Panc1 (cell line): ENCODE results near the gene SEPTIN5. TPM values are rescaled to one million over a fixed set of nuclear protein-coding genes. Genes with fewer than 3 reads are reported as not detected.

ENCODE experiments used
- ATAC-seq: fragments of 200-7000 bp; cut with Tn5 transposase; 2 replicates; pipeline ENCODE4 v1.9.1; 2020; ENCODE audit warnings: mild to moderate bottlenecking, moderate library complexity
- BruUV-seq: library from RNA; stranded (reverse); fragments of 400-500 nt; replicated peaks from 2 replicates; lab custom pipeline; 2021; lab: Mats Ljungman, UMichigan
- CTCF ChIA-PET: fragments of 300-600 bp; sonication (Branson Sonifier 250); formaldehyde crosslinking; loops from one replicate; lab custom pipeline; 2022; ENCODE audit warnings: antibody characterized with exemption; lab: Charles Lee
- POLR2A ChIA-PET: fragments of 300-600 bp; sonication (Branson Sonifier 250); formaldehyde crosslinking; loops from one replicate; lab custom pipeline; 2022; ENCODE audit warnings: antibody characterized with exemption; lab: Charles Lee
- DNase-seq: peaks from one replicate; pipeline ENCODE4 v3.0.0-alpha.2; 2010; ENCODE audit warnings: low read depth, low spot score
- H3K27ac ChIP-seq: 2 replicates; pipeline ENCODE4 v1.5.1; 2011; ENCODE audit warnings: mild to moderate bottlenecking, low read length, inconsistent platforms
- H3K27me3 ChIP-seq: fragments of 200-500 bp; sonication (Bioruptor generic); 2 replicates; pipeline ENCODE4 v1.6.0; 2014; ENCODE audit warnings: low read length, inconsistent platforms; ENCODE audit not compliant: control insufficient read depth, insufficient read depth
- H3K36me3 ChIP-seq: fragments of 200-500 bp; sonication (Bioruptor generic); 2 replicates; pipeline ENCODE4 v1.5.1; 2014; ENCODE audit warnings: inconsistent platforms, mild to moderate bottlenecking, low read length, moderate library complexity; ENCODE audit not compliant: control insufficient read depth, insufficient read depth
- H3K4me1 ChIP-seq: 2 replicates; pipeline ENCODE4 v1.5.1; 2011; ENCODE audit warnings: inconsistent platforms, mild to moderate bottlenecking, low read length, moderate library complexity; ENCODE audit not compliant: control insufficient read depth, insufficient read depth
- H3K4me3 ChIP-seq, 2 experiments: 2 replicates each; pipeline ENCODE4 v1.5.1; 2011 to 2012; ENCODE audit warnings: low read depth in 2 of 2, low read length in 2 of 2, mild to moderate bottlenecking in 2 of 2, inconsistent platforms in 1 of 2, moderate library complexity in 1 of 2
- H3K9me3 ChIP-seq: fragments of 200-500 bp; sonication (Bioruptor generic); 2 replicates; pipeline ENCODE4 v1.5.1; 2014; ENCODE audit warnings: low read depth, mild to moderate bottlenecking, inconsistent platforms, low read length, moderate library complexity; ENCODE audit not compliant: control insufficient read depth, insufficient read depth
- CTCF ChIP-seq: fragments of 450-650 bp; IDR thresholded peaks from 2 replicates; pipeline ENCODE4 v1.5.1; 2017; ENCODE audit warnings: mild to moderate bottlenecking
- POLR2AphosphoS5 ChIP-seq: IDR thresholded peaks from 2 replicates; pipeline ENCODE4 v1.6.1; 2012; ENCODE audit warnings: mild to moderate bottlenecking, low read depth, low read length, moderate library complexity
- SIN3A ChIP-seq: IDR thresholded peaks from 2 replicates; pipeline ENCODE4 v1.6.1; 2012; ENCODE audit warnings: low read depth, mild to moderate bottlenecking, low read length, moderate library complexity, borderline replicate concordance; ENCODE audit not compliant: insufficient read depth
- TCF7L2 ChIP-seq: IDR thresholded peaks from 2 replicates; pipeline ENCODE4 v1.6.1; 2011; ENCODE audit warnings: mild to moderate bottlenecking, low read depth, low read length, inconsistent platforms
- in situ Hi-C: cut with HindIII; loops from 2 replicates; pipeline ENCODE4 v1.10.0; 2016; ENCODE audit warnings: low sequenced_read_pairs, low pct_unique_long_range_greater_than_20kb
- intact Hi-C: fragments of 100-400 bp; cut with micrococcal nuclease; formaldehyde crosslinking; loops from one replicate; pipeline ENCODE4 v1.10.0; 2022; ENCODE audit not compliant: unreplicated experiment
- total RNA-seq: library from RNA; stranded (reverse); gene quantifications from one replicate; pipeline ENCODE4 v1.2.1, GENCODE V29; 2021; ENCODE audit not compliant: unreplicated experiment
- TF ChIP-seq, protein P1 (sequence below), 2 experiments: IDR thresholded peaks; 2 replicates each; pipeline ENCODE4 v1.6.1; 2011 to 2012; ENCODE audit warnings: low read depth in 2 of 2, control low read depth in 1 of 2, low read length in 1 of 2, mild to moderate bottlenecking in 1 of 2, moderate library complexity in 1 of 2; ENCODE audit not compliant: insufficient read depth in 1 of 2

The SEPTIN5 gene
- total RNA-seq, 1 experiment from 2014 or later, result 17.2 TPM

DNA sequence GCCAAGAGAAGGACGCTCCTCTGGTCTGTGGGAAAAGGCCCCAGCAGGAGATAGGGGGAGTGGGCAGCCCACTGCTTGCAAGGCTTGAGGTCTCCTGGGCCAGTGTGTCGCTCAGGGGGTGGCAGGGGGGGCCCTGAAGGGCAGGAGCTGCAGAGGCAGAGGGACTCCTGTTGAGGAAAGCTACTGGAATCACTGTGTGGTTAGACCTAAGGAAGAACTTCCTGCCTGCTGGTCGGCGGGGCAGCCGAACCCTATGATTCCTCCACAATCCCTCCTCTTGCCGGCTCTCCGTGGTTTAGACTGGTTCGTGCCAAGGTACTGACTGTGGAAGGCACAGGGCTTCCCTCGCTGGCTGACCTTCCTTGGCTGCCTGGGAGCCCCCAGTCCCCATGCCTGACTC lies 15.2 kb downstream of the SEPTIN5 start:
- intact Hi-C loops (no loop called here), in situ Hi-C loops (no loop called here)
- ChIA-PET POLR2A (no interaction called here), CTCF (interaction anchor here (1.8 kb wide), 1 partner anchor 181 kb away, joined by 19 read pairs; no protein-coding TSS in a partner anchor)
- TF ChIP-seq POLR2AphosphoS5 (no peak), SIN3A (no peak), TCF7L2 (no peak), CTCF (no peak)
- TF ChIP-seq, protein P1, sequence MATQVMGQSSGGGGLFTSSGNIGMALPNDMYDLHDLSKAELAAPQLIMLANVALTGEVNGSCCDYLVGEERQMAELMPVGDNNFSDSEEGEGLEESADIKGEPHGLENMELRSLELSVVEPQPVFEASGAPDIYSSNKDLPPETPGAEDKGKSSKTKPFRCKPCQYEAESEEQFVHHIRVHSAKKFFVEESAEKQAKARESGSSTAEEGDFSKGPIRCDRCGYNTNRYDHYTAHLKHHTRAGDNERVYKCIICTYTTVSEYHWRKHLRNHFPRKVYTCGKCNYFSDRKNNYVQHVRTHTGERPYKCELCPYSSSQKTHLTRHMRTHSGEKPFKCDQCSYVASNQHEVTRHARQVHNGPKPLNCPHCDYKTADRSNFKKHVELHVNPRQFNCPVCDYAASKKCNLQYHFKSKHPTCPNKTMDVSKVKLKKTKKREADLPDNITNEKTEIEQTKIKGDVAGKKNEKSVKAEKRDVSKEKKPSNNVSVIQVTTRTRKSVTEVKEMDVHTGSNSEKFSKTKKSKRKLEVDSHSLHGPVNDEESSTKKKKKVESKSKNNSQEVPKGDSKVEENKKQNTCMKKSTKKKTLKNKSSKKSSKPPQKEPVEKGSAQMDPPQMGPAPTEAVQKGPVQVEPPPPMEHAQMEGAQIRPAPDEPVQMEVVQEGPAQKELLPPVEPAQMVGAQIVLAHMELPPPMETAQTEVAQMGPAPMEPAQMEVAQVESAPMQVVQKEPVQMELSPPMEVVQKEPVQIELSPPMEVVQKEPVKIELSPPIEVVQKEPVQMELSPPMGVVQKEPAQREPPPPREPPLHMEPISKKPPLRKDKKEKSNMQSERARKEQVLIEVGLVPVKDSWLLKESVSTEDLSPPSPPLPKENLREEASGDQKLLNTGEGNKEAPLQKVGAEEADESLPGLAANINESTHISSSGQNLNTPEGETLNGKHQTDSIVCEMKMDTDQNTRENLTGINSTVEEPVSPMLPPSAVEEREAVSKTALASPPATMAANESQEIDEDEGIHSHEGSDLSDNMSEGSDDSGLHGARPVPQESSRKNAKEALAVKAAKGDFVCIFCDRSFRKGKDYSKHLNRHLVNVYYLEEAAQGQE (IDR thresholded peaks at IDR 0.05; ENCODE audit: insufficient read depth in 1 of 2, low read depth in 2 of 2, low read length in 1 of 2), result no peak
- H3K4me3 ChIP-seq, result no peak overlapping the region
- H3K27ac ChIP-seq, result no peak overlapping the region
- ATAC-seq, result no peak
- H3K27me3 ChIP-seq, result no peaks in the 10 kb centered on the region
- no peaks in the 10 kb centered on the region; the same call in 1 of the 2 replicates for H3K4me1 ChIP-seq
- BruUV-seq, result no TSS peak
- no peaks in the 10 kb centered on the region for H3K9me3 ChIP-seq
- no peak for DNase-seq
- no peaks in the 10 kb centered on the region for H3K36me3 ChIP-seq

DNA sequence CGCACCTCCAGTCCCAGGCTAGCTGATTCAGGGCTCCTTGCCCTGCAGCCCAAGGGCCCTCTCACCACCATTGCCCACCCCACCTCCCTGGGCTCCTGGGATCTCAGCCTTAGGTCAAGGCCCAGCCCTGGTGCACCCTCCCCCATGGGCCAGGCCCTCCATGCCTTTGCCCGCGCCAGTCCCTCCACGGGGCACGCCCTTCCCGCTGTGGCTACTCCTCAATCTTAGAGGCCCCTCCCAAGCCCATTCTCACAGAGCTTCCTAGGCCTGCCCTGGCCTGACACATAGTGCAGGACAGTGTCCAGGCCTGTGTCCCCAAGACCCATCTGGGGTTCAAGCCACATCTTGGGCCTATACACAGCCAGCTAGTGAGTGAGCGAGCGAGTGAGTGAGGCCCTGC lies 15.9 kb downstream of the SEPTIN5 start:
- Histone ChIP-seq H3K9me3 (no peaks in the 10 kb centered on the region), H3K4me3 (no peak overlapping the region), H3K27ac (no peak overlapping the region), H3K36me3 (no peaks in the 10 kb centered on the region), H3K27me3 (no peaks in the 10 kb centered on the region), H3K4me1 (no peaks in the 10 kb centered on the region; the same call in 1 of the 2 replicates)
- no TSS peak for BruUV-seq
- in situ Hi-C loops (no loop called here), intact Hi-C loops (no loop called here)
- TF ChIP-seq SIN3A (no peak), POLR2AphosphoS5 (no peak), TCF7L2 (no peak), CTCF (no peak)
- TF ChIP-seq, protein P1 (IDR thresholded peaks at IDR 0.05; ENCODE audit: insufficient read depth in 1 of 2, low read depth in 2 of 2, low read length in 1 of 2), result no peak
- DNase-seq (no peak), ATAC-seq (peak; percentile 28; the same call in 1 of the 2 replicates)
- ChIA-PET POLR2A (interaction anchor here (0.6 kb wide), 1 partner anchor 21 kb away, joined by 3 read pairs; no protein-coding TSS in a partner anchor), CTCF (interaction anchor here (0.6 to 1.8 kb wide), 11 partner anchors 10 to 228 kb away, joined by 3 to 19 read pairs (median 4); no protein-coding TSS in a partner anchor)
